ENCODE results near the gene H1-8. TPM values are rescaled to one million over a fixed set of nuclear protein-coding genes. Genes with fewer than 3 reads are reported as not detected.

The H1-8 gene, protein sequence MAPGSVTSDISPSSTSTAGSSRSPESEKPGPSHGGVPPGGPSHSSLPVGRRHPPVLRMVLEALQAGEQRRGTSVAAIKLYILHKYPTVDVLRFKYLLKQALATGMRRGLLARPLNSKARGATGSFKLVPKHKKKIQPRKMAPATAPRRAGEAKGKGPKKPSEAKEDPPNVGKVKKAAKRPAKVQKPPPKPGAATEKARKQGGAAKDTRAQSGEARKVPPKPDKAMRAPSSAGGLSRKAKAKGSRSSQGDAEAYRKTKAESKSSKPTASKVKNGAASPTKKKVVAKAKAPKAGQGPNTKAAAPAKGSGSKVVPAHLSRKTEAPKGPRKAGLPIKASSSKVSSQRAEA
- not detected in 2 replicates for total RNA-seq

GRCh38 chr3:129543156-129543790 is at the start of gene H1-8:
Gene H1-8 (plus strand): TSS chr3:129543175. CDS start chr3:129543219, 44 bp downstream.

GRCh38 chr3:129528589-129529100 is 14.3 kb upstream of the H1-8 start, which contains the start of gene RHO:
Gene RHO (plus strand): TSS chr3:129528639. CDS start chr3:129528734, 95 bp downstream.

Other genes starting within 250 kb of the H1-8 start
- 0.24 TPM in 1 of 2 replicates, not detected in the other for gene EFCAB12, start 114.5 kb upstream of the H1-8 start, total RNA-seq
- gene MBD4, start 103.2 kb upstream of the H1-8 start, total RNA-seq = 18.1 and 24.5 TPM in 2 replicates
- 18.0 and 20.9 TPM in 2 replicates for gene IFT122, start 103.0 kb upstream of the H1-8 start, total RNA-seq
- not detected in 2 replicates for gene RHO, start 14.5 kb upstream of the H1-8 start, total RNA-seq
- gene PLXND1, start 63.5 kb downstream of the H1-8 start, total RNA-seq = 250 and 259 TPM in 2 replicates

Data from cardiac ventricle fibroblast (primary cell).